ENCODE measurements around the gene GRB7. TPM values are rescaled to one million over a fixed set of nuclear protein-coding genes. Genes with fewer than 3 reads are reported as not detected.

GRB7 gene
- total and polyA plus RNA-seq, 9 of the 15 experiments (the other 6 are each of a cell fraction or from before 2014, with no cell fraction given) = 0.04 to 6.2 (median 2.2) TPM

- TF ChIP-seq ZNF318 (IDR thresholded peaks at IDR 0.05; ENCODE audit: borderline replicate concordance in 1 of 2, low read depth in 1 of 2) = no peak
- TF ChIP-seq ZNF436 (CRISPR knock-in tag; IDR thresholded peaks at IDR 0.05) = no peak
- no peak for TF ChIP-seq ZNF778 (CRISPR knock-in tag; IDR thresholded peaks at IDR 0.05)
- no peak for TF ChIP-seq SMAD2 (IDR thresholded peaks at IDR 0.05; ENCODE audit: low read depth, low read length)
- no peak for TF ChIP-seq CREM (IDR thresholded peaks at IDR 0.05; ENCODE audit: low read depth)
- no peak for TF ChIP-seq MBD1 (CRISPR knock-in tag; IDR thresholded peaks at IDR 0.05)
- no peak for TF ChIP-seq IRF1 (CRISPR knock-in tag; IDR thresholded peaks at IDR 0.05; ENCODE audit: borderline replicate concordance)
Measured at GRCh38 chr17:39744836-39745215, 7.1 kb downstream of the GRB7 start (continued).

Measured in K562 (cell line).